ENCODE measurements around the gene ZNF775.

- TF ChIP-seq TAF1 (IDR thresholded peaks at IDR 0.05; ENCODE audit: low read depth): no peak
- TF ChIP-seq CEBPB (IDR thresholded peaks at IDR 0.05): no peak
- TF ChIP-seq EP300 (IDR thresholded peaks at IDR 0.05; ENCODE audit: borderline replicate concordance): no peak
- TF ChIP-seq MAX (IDR thresholded peaks at IDR 0.05): no peak
- TF ChIP-seq RAD21 (IDR thresholded peaks at IDR 0.05; ENCODE audit: low read depth): no peak
- TF ChIP-seq TEAD4 (IDR thresholded peaks at IDR 0.05): no peak
- TF ChIP-seq FOXM1 (IDR thresholded peaks at IDR 0.05; ENCODE audit: borderline replicate concordance, low read depth): no peak
Observed at GRCh38 chr7:150338166-150338829, 40.8 kb upstream of the ZNF775 start.

All from Ishikawa (cell line).